RPMI8226 (cell line): ENCODE data around the gene GPA33.

Experiments used
- DNase-seq: peaks from one replicate; pipeline ENCODE4 v3.0.0-alpha.2; 2015

GPA33 gene

GRCh38 chr1:167090314-167090942 is at the start of gene GPA33:
Gene GPA33 (minus strand): TSS chr1:167090377. CDS start chr1:167090287, 90 bp downstream.
- no peak for DNase-seq

GRCh38 chr1:167138703-167139102 is 48.5 kb upstream of the GPA33 start:
- DNase-seq = no peak

- no peak for DNase-seq
These were observed 47.8 kb upstream of the GPA33 start for GRCh38 chr1:167137793-167138510.

GRCh38 chr1:167137332-167137781 is 47.2 kb upstream of the GPA33 start:
- DNase-seq = no peak

- DNase-seq = no peak
These were observed 46.6 kb upstream of the GPA33 start for GRCh38 chr1:167136806-167137205.

- no peak for DNase-seq
These were observed 46.0 kb upstream of the GPA33 start for GRCh38 chr1:167136191-167136614.

GRCh38 chr1:167135281-167135840 is 45.2 kb upstream of the GPA33 start:
- DNase-seq = no peak

- no peak for DNase-seq
These were observed 42.3 kb upstream of the GPA33 start for GRCh38 chr1:167132301-167133010.

- DNase-seq = no peak
These were observed 40.8 kb upstream of the GPA33 start for GRCh38 chr1:167130829-167131510.

- DNase-seq = no peak
These were observed 38.4 kb upstream of the GPA33 start for GRCh38 chr1:167128261-167129227.

GRCh38 chr1:167127661-167128060 is 37.5 kb upstream of the GPA33 start:
- DNase-seq = no peak

- no peak for DNase-seq
These were observed 37.1 kb upstream of the GPA33 start for GRCh38 chr1:167127236-167127635.

GRCh38 chr1:167126811-167127210 is 36.6 kb upstream of the GPA33 start:
- no peak for DNase-seq

GRCh38 chr1:167126317-167126716 is 36.1 kb upstream of the GPA33 start:
- no peak for DNase-seq

GRCh38 chr1:167122568-167122967 is 32.4 kb upstream of the GPA33 start:
- no peak for DNase-seq

GRCh38 chr1:167122121-167122480 is 31.9 kb upstream of the GPA33 start:
- DNase-seq = no peak

- DNase-seq = peak; percentile 36
These were observed 31.4 kb upstream of the GPA33 start for GRCh38 chr1:167121375-167122120.

- DNase-seq = no peak
These were observed 30.7 kb upstream of the GPA33 start for GRCh38 chr1:167120899-167121298.

GRCh38 chr1:167119696-167120095 is 29.5 kb upstream of the GPA33 start:
- DNase-seq = no peak

- DNase-seq = no peak
These were observed 28.0 kb upstream of the GPA33 start for GRCh38 chr1:167118188-167118587.

- DNase-seq = no peak
These were observed 27.0 kb upstream of the GPA33 start for GRCh38 chr1:167117225-167117624.
